Esophagus muscularis mucosa (tissue), 4 donors: ENCODE measurements around the gene ZNF146. TPM values are rescaled to one million over a fixed set of nuclear protein-coding genes. Genes with fewer than 3 reads are reported as not detected.

ENCODE experiments used
- DNase-seq: peaks from one replicate; pipeline ENCODE4 v3.0.0-alpha.2; 2017; ENCODE audit errors: extremely low spot score
- H3K27ac ChIP-seq, 4 donors: fragments of 200-600 bp; sonication (generic); replicated peaks in 1 of 4; 1 replicate in 3 of 4; 2 replicates in 1 of 4; pipeline ENCODE4 v1.5.1; 2016 to 2019; ENCODE audit warnings: mild to moderate bottlenecking in 1 of 4
- H3K27me3 ChIP-seq, 4 donors: fragments of 200-600 bp; sonication (generic); one replicate each; pipeline versions ENCODE4 v1.5.1 to v1.6.0; 2016 to 2019
- H3K36me3 ChIP-seq, 4 donors: fragments of 200-600 bp; sonication (generic); one replicate each; pipeline ENCODE4 v1.5.1; 2016 to 2019
- H3K4me1 ChIP-seq, 4 donors: fragments of 200-600 bp; sonication (generic); one replicate each; pipeline ENCODE4 v1.5.1; 2016 to 2019
- H3K4me3 ChIP-seq, 4 donors: fragments of 200-600 bp; sonication (generic); 1 replicate in 2 of 4; 2 replicates in 2 of 4; pipeline ENCODE4 v1.5.1; 2016 to 2019; ENCODE audit warnings: mild to moderate bottlenecking in 4 of 4, moderate library complexity in 1 of 4
- H3K9me3 ChIP-seq, 4 donors: fragments of 200-600 bp; sonication (generic); 1 replicate in 3 of 4; 2 replicates in 1 of 4; pipeline ENCODE4 v1.5.1; 2016 to 2019
- EP300 ChIP-seq: sonication (generic); formaldehyde crosslinking; IDR thresholded peaks from one replicate; pipeline ENCODE4 v1.6.1; 2017; ENCODE audit warnings: antibody characterized with exemption
- POLR2A ChIP-seq: fragments of 450-650 bp; IDR thresholded peaks from one replicate; pipeline ENCODE4 v1.6.1; 2017; ENCODE audit warnings: antibody characterized with exemption, moderate library complexity, mild to moderate bottlenecking, low read depth
- POLR2AphosphoS5 ChIP-seq, 2 donors: sonication (generic); formaldehyde crosslinking; IDR thresholded peaks; one replicate each; pipeline ENCODE4 v1.6.1; 2017; ENCODE audit warnings: antibody characterized with exemption in 2 of 2
- WGBS: methylation state at CpG from one replicate; pipeline ENCODE4 v1.1.5; 2018; 5-methylcytosine and 5-hydroxymethylcytosine counted together
- intact Hi-C: fragments of 100-400 bp; cut with DNase I; formaldehyde crosslinking; loops from one replicate; pipeline ENCODE4 v1.15.1; 2023
- total RNA-seq, 4 donors: library from RNA; depleted of rRNA; stranded (reverse); fragments of >200 nt; gene quantifications; one replicate each; pipeline versions ENCODE4 v1.1.0 to v1.2.1, GENCODE V29; 2016
- TF ChIP-seq, protein P1 (sequence below), 3 experiments: fragments of 200-600 bp in 2 of 3; fragments of 450-650 bp in 1 of 3; sonication (generic) in 2 of 3; IDR thresholded peaks; one replicate each; pipeline ENCODE4 v1.5.1; 2017 to 2019; ENCODE audit warnings: antibody characterized with exemption in 3 of 3, mild to moderate bottlenecking in 2 of 3, moderate library complexity in 1 of 3

ZNF146 gene
- total RNA-seq, 4 donors from 2014 or later, result 44.9 to 78.2 (median 49.9) TPM

DNA sequence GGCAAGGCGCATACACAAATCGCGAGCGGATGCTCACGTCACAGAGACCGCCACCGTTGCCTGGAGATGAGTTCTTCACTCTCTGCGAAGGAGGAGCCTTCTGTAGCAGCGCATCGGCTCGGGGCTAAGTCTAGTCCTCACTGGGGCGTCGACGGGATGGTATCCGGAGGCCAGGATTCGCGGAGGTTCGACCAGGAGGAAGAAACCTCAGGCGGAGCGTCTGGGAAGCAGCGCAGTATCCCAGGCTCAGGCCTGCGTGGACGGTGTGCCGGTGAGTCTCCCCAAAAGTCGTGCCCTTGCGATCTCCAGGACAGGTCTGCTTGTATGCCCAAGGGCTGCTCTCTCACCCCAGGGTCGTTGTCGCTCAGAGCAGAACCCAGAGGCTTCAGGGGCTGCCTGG is 40.4 kb downstream of the ZNF146 start:
- Histone ChIP-seq H3K4me1 (peaks cover 0 to 23% (median 9%) of the 10 kb centered on the region in 4 donors), H3K27ac (no peak overlapping the region), H3K4me3 (no peak overlapping the region), H3K36me3 (no peaks in the 10 kb centered on the region), H3K27me3 (no peaks in the 10 kb centered on the region), H3K9me3 (no peaks in the 10 kb centered on the region)
- intact Hi-C loops, result no loop called here
- 95% methylated on average over 28 of the region's 28 CpGs for WGBS
- DNase-seq, result no peak
- TF ChIP-seq POLR2AphosphoS5 (IDR thresholded peaks at IDR 0.05) (no peak), EP300 (no peak), POLR2A (no peak)
- TF ChIP-seq, protein P1, sequence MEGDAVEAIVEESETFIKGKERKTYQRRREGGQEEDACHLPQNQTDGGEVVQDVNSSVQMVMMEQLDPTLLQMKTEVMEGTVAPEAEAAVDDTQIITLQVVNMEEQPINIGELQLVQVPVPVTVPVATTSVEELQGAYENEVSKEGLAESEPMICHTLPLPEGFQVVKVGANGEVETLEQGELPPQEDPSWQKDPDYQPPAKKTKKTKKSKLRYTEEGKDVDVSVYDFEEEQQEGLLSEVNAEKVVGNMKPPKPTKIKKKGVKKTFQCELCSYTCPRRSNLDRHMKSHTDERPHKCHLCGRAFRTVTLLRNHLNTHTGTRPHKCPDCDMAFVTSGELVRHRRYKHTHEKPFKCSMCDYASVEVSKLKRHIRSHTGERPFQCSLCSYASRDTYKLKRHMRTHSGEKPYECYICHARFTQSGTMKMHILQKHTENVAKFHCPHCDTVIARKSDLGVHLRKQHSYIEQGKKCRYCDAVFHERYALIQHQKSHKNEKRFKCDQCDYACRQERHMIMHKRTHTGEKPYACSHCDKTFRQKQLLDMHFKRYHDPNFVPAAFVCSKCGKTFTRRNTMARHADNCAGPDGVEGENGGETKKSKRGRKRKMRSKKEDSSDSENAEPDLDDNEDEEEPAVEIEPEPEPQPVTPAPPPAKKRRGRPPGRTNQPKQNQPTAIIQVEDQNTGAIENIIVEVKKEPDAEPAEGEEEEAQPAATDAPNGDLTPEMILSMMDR (IDR thresholded peaks at IDR 0.05), result no peak

DNA sequence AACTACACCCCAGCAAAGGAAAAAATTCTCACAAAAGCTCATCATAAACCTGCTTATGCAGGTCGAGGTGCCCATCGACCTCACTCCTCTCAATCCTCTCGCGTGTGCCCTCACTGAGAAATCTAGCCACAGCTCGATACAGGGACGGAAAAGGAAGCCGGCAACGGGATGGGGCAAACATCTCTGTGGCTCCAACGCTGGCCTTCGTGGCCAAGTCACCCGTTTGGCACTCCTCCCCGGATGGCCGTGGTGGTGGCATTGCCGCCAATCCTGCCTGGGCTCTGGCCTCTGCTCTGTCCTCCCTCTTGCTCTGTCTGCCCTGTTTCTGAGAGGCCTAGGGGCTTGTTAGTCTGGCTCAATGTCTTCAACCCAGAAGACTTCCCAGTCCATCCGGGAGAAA is 41.2 kb downstream of the ZNF146 start:
- no peak overlapping the region for H3K4me3 ChIP-seq
- H3K4me1 ChIP-seq, result peaks cover 0 to 23% (median 9%) of the 10 kb centered on the region in 4 donors
- no peak overlapping the region for H3K27ac ChIP-seq
- 97% methylated on average over 15 of the region's 15 CpGs for WGBS
- TF ChIP-seq, protein P1 (IDR thresholded peaks at IDR 0.05), result no peak
- no peak for TF ChIP-seq POLR2AphosphoS5 (IDR thresholded peaks at IDR 0.05)
- DNase-seq, result no peak
- H3K36me3 ChIP-seq, result no peaks in the 10 kb centered on the region
- no peaks in the 10 kb centered on the region for H3K9me3 ChIP-seq
- intact Hi-C loops, result no loop called here
- H3K27me3 ChIP-seq, result no peaks in the 10 kb centered on the region

DNA sequence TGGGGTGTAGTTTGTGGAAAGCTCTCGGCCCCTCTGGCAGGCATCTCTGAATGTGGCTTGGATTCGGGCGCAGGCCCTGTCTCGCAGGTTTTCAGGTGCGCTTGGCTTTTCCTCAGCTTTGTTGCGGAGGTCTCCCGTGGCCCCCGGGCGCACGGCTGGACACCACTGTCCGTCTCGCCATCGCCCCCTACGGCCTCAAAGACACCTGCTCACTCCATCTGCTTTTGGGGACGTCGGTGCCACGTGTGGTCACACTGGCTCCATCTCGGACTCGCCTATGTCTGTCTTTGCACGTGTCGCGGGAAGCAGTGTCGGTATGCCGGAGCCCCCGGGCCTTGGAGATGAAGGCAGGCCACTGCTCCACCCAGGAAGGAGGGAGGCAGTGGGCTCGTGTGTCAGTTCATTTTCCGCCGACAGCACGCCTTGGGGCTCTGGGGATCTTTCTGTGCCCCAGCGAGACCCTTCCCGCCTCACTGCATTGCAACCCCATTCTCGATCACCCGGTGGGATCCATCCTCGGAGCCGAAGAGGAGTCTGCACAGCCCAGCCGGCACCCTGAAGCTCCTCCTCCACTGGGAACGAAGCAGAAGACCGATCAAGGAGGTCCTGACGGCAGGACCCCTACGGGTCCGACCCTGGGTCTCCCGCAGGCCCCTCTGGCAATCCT is 42.1 kb downstream of the ZNF146 start:
- TF ChIP-seq POLR2A (no peak), EP300 (no peak), POLR2AphosphoS5 (IDR thresholded peaks at IDR 0.05) (no peak)
- TF ChIP-seq, protein P1 (IDR thresholded peaks at IDR 0.05), result no peak
- no peaks in the 10 kb centered on the region for H3K36me3 ChIP-seq
- WGBS, result 49% methylated on average over 37 of the region's 42 CpGs
- H3K27ac ChIP-seq, result peak overlapping the region in 1 of 4 donors; percentile 60
- no peaks in the 10 kb centered on the region for H3K27me3 ChIP-seq
- intact Hi-C loops, result no loop called here
- no peaks in the 10 kb centered on the region for H3K9me3 ChIP-seq
- peaks cover 0 to 23% (median 9%) of the 10 kb centered on the region in 4 donors for H3K4me1 ChIP-seq
- peak overlapping the region; percentile 61 to 68 (median 66) for H3K4me3 ChIP-seq
- DNase-seq, result no peak

DNA sequence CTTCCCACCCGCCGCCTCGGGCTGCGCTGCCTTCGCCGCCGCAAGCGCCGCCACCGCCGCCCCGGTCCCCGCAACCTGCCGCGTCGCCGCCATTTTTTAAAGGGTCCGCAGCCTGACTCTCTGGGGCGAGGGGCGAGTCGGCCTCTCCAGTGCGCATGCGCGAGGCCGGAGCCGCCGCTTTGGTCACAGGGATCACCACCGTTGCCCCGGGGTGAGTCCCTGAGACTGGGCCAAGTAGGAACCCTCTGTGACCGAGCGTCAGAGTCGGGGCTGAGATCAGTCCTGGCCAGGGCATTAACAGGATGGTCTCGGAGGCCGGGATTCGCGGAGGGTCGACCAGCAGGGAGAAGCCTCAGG is 42.6 kb downstream of the ZNF146 start:
- Histone ChIP-seq H3K9me3 (no peaks in the 10 kb centered on the region), H3K27me3 (no peaks in the 10 kb centered on the region), H3K4me3 (peak overlapping the region; percentile 61 to 68 (median 66)), H3K36me3 (no peaks in the 10 kb centered on the region), H3K4me1 (peaks cover 0 to 23% (median 9%) of the 10 kb centered on the region in 4 donors), H3K27ac (peak overlapping the region in 1 of 4 donors; percentile 60)
- intact Hi-C loops, result no loop called here
- TF ChIP-seq POLR2A (no peak), POLR2AphosphoS5 (IDR thresholded peaks at IDR 0.05) (peak in 1 of 2 donors; percentile 17)
- TF ChIP-seq, protein P1 (IDR thresholded peaks at IDR 0.05), result no peak
- WGBS, result 8% methylated on average over 34 of the region's 37 CpGs
- no peak for DNase-seq
